ENCODE results near the gene TEX2. TPM values are rescaled to one million over a fixed set of nuclear protein-coding genes. Genes with fewer than 3 reads are reported as not detected.
"Not testable (repeated sequence)": the region's sequence is repeated elsewhere in the genome, so short reads cannot be mapped to it uniquely, and the experiment has no call there.

Gene TEX2
- total RNA-seq, 1 experiment from 2014 or later = 13.7 TPM

- H3K4me3 ChIP-seq; H3K9me3 ChIP-seq (replicated peaks); DNase-seq (ENCODE audit: low read depth in 1 of 2, low spot score in 2 of 2); H3K4me1 ChIP-seq (replicated peaks); H3K27ac ChIP-seq; H3K36me3 ChIP-seq; H3K27me3 ChIP-seq (replicated peaks): not testable (repeated sequence)
Observed at GRCh38 chr17:64220604-64221003, 42.5 kb downstream of the TEX2 start.

DNA sequence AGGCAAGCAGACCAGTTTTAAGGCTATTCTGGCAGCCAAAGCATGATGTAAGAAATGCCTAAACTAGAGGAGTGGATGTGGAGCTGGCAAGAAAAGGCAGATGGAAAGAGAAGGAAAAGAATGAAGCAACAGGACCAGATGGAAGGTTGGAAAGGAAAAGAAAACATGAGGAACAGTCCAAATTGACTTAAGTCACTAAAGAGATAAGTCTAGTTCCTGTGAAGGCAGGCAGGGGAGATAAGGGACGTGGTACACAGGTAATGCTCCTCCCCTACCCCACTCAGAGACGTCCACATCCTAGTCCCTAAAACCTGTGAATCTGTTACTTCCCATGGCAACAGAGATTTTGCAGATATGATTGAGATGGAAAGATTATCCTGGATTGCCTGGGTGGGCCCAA is 43.5 kb downstream of the TEX2 start:
- Histone ChIP-seq H3K27ac (no peak overlapping the region), H3K27me3 (replicated peaks) (no peaks in the 10 kb centered on the region), H3K4me3 (no peak overlapping the region), H3K36me3 (no peaks in the 10 kb centered on the region), H3K4me1 (replicated peaks) (no peaks in the 10 kb centered on the region), H3K9me3 (replicated peaks) (no peaks in the 10 kb centered on the region; the same call in 1 of the 2 replicates)
- DNase-seq (ENCODE audit: low read depth in 1 of 2, low spot score in 2 of 2) = no peak

DNA sequence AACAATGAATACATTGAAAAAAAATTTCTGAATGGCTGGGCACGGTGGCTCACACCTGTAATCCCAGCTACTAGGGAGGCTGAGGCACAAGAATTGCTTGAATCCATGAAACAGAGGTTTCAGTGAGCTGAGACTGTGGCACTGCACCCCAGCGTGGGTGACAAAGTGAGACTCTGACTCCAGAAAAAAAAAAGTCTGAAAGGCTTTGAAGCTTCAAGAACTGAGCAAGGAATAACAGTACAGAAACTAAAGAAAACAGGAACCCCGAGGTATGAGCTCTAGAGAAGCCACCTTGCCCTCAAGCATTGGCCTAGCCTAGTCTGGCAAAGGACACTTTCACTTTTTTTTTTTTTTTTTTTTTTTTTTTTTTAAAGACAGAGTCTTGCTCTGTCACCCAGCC is 45.0 kb downstream of the TEX2 start:
- DNase-seq (ENCODE audit: low read depth in 1 of 2, low spot score in 2 of 2) = no peak
- Histone ChIP-seq H3K36me3 (no peaks in the 10 kb centered on the region), H3K4me1 (replicated peaks) (no peaks in the 10 kb centered on the region), H3K4me3 (no peak overlapping the region), H3K27me3 (replicated peaks) (no peaks in the 10 kb centered on the region), H3K9me3 (replicated peaks) (no peaks in the 10 kb centered on the region; the same call in 1 of the 2 replicates), H3K27ac (no peak overlapping the region)

DNA sequence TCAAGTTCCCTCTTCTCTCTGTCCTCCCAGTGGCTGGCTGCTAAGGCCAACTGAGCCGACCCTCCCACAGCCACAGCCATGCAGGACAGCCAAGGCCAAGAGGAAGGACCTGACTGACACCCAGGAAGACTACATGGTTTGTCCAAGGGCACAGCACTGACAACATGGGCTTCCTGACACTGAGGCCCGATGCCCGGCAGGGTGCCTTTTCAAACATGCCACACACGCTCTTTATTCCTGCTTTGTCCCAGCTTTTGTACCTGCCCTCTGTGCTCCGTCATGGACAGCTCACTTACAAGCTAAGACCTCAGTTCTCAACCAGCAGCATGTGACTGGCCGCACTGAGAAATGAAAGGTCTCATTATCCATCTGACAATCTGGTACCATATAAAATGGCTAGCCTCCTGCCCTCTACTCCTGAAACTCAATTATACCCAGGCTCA is 45.8 kb downstream of the TEX2 start:
- no peaks in the 10 kb centered on the region for H3K4me1 ChIP-seq (replicated peaks)
- no peak overlapping the region for H3K4me3 ChIP-seq
- no peaks in the 10 kb centered on the region; the same call in 1 of the 2 replicates for H3K36me3 ChIP-seq
- DNase-seq (ENCODE audit: low read depth in 1 of 2, low spot score in 2 of 2) = no peak
- H3K27ac ChIP-seq = no peak overlapping the region
- H3K9me3 ChIP-seq (replicated peaks) = no peaks in the 10 kb centered on the region; the same call in 1 of the 2 replicates
- no peaks in the 10 kb centered on the region for H3K27me3 ChIP-seq (replicated peaks)

DNA sequence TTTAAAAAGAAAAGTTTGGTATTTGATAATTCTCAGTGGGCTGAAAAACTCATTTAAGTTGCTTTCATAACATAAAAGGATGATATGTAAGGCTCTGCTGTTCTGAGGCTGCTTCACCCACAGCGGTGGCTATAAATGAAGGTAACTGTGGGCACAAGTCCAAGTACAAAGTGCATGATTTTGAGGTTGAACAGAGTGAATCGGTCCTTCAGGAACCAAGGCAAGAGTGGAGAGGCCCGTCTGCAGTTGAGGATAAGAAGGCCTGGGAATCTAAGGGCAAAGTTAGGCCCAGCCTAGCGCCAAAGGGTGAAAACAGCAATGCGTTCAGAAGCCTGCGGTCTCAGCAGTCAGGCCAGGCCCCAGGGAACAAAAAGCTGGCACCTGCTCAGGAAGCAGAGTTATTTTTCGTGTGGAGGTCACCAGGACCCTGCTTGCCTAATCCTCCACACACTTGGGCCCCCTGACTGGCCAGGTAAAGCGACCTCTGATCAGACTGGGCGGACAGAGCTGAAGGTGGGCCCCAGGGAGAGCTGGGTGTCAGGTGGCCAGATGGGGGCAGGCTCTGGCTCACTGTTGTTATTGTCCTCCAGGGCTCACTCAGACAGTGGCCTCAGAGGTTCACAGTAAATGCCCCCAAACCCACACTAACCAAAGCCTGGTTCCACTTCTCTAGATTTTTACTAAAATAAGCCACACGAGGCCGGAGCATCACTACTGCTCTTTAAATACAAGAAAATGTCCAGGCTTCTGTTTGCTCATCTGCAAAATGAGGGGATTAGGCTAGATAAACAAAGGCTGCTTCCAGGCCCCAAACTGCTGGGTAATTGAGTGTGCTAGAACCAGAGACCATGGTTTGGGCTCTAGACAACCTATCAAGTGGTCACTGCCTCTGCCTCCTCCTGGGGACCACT is 46.5 kb downstream of the TEX2 start:
- Histone ChIP-seq H3K4me1 (replicated peaks) (no peaks in the 10 kb centered on the region), H3K36me3 (no peaks in the 10 kb centered on the region; the same call in 1 of the 2 replicates), H3K4me3 (no peak overlapping the region), H3K9me3 (replicated peaks) (no peaks in the 10 kb centered on the region; the same call in 1 of the 2 replicates), H3K27ac (no peak overlapping the region), H3K27me3 (replicated peaks) (no peaks in the 10 kb centered on the region)
- DNase-seq (ENCODE audit: low read depth in 1 of 2, low spot score in 2 of 2) = no peak

DNA sequence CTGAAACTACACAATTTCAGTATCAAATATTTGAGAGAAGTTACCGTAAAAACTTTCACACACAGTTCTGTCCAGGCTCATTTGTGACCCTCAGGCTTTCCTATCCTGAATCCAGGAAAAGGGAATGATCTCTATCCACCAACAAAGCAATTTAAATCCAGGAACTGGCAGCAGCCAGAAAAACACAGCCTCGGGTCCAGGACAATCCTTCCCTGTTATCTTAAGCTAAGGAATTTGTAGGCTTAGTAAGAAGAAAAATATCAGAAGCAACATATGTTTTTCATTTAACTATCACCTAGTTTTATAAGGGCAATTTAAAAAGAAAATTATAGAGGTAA is 47.1 kb downstream of the TEX2 start:
- no peak for DNase-seq (ENCODE audit: low read depth in 1 of 2, low spot score in 2 of 2)
- no peaks in the 10 kb centered on the region; the same call in 1 of the 2 replicates for H3K9me3 ChIP-seq (replicated peaks)
- H3K27me3 ChIP-seq (replicated peaks) = no peaks in the 10 kb centered on the region
- no peaks in the 10 kb centered on the region; the same call in 1 of the 2 replicates for H3K36me3 ChIP-seq
- H3K4me1 ChIP-seq (replicated peaks) = no peaks in the 10 kb centered on the region
- H3K4me3 ChIP-seq = no peak overlapping the region
- H3K27ac ChIP-seq = no peak overlapping the region

DNA sequence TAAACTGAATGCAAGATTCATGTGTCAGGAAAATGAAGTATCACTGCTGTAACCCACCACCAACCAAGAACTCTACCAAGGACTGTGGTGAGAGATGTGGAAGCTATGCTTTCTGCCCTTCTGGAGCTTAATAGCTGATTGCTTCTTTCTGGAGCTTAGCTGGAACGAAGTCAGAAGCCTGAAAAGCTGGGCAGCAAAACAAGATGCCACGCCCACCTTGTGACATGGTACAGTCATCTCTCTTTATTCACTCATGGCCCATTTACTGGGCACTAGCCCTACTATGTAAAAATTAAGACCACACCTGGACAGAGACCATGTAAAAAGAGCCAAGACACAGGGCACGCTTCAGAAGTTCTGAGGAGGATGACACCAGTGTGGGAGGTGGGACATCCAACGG is 48.1 kb downstream of the TEX2 start:
- no peak overlapping the region for H3K4me3 ChIP-seq
- H3K36me3 ChIP-seq = no peaks in the 10 kb centered on the region; the same call in 1 of the 2 replicates
- H3K4me1 ChIP-seq (replicated peaks) = no peaks in the 10 kb centered on the region
- H3K9me3 ChIP-seq (replicated peaks) = no peaks in the 10 kb centered on the region; the same call in 1 of the 2 replicates
- DNase-seq (ENCODE audit: low read depth in 1 of 2, low spot score in 2 of 2) = no peak
- H3K27ac ChIP-seq = no peak overlapping the region
- no peaks in the 10 kb centered on the region for H3K27me3 ChIP-seq (replicated peaks)

GRCh38 chr17:64213995-64214811 is 48.9 kb downstream of the TEX2 start:
- no peak overlapping the region for H3K4me3 ChIP-seq
- no peaks in the 10 kb centered on the region; the same call in 1 of the 2 replicates for H3K9me3 ChIP-seq (replicated peaks)
- no peak for DNase-seq (ENCODE audit: low read depth in 1 of 2, low spot score in 2 of 2)
- no peaks in the 10 kb centered on the region; the same call in 1 of the 2 replicates for H3K36me3 ChIP-seq
- H3K4me1 ChIP-seq (replicated peaks) = no peaks in the 10 kb centered on the region
- no peaks in the 10 kb centered on the region for H3K27me3 ChIP-seq (replicated peaks)
- H3K27ac ChIP-seq = no peak overlapping the region

DNA sequence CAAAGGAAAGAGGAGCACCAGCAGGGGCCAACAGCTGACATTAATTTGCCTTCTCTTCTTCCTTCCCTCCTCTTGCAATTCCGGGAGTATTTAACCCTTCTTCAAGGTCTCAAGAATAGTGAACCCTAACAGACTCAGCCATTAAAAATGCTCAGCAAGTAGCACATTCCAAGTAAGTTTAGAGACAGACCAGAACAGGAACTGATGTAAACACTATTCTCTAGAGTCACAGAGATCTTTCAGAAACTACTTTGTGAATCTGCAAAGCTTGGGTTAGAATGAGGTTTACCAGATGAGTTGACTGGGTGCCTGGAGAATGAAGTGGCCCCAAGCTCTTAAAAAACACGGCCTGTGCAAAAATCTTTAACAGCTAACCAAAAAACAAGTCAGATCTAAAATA is 50.9 kb downstream of the TEX2 start:
- H3K27me3 ChIP-seq (replicated peaks) = no peaks in the 10 kb centered on the region
- H3K4me1 ChIP-seq (replicated peaks) = no peaks in the 10 kb centered on the region
- DNase-seq (ENCODE audit: low read depth in 1 of 2, low spot score in 2 of 2) = no peak
- H3K36me3 ChIP-seq = no peaks in the 10 kb centered on the region; the same call in 1 of the 2 replicates
- H3K9me3 ChIP-seq (replicated peaks) = no peaks in the 10 kb centered on the region; the same call in 1 of the 2 replicates
- H3K27ac ChIP-seq = no peak overlapping the region
- H3K4me3 ChIP-seq = no peak overlapping the region

DNA sequence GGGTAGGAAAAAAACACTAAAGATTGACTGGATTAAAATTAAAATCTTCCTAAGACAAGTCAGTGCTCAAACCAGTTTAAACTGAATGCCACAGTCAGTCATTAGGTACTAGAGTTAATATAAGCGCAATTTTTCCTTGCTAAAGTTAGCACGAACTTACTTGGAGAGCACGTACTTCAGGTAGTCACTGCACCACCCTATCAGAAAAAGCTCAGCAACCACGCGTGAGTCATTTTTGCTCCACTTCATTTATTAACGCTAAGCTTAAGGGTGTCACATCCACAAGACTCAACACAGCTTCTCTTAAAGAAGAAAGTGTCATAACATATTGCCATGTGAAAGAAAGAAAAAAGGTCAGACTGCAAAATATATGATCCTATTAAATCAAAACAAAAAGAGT is 53.1 kb downstream of the TEX2 start:
- no peak overlapping the region for H3K4me3 ChIP-seq
- no peak overlapping the region for H3K27ac ChIP-seq
- no peaks in the 10 kb centered on the region; the same call in 1 of the 2 replicates for H3K36me3 ChIP-seq
- no peak for DNase-seq (ENCODE audit: low read depth in 1 of 2, low spot score in 2 of 2)
- no peaks in the 10 kb centered on the region for H3K27me3 ChIP-seq (replicated peaks)
- H3K4me1 ChIP-seq (replicated peaks) = no peaks in the 10 kb centered on the region
- no peaks in the 10 kb centered on the region for H3K9me3 ChIP-seq (replicated peaks)

GRCh38 chr17:64209356-64209941 is 53.6 kb downstream of the TEX2 start:
- DNase-seq (ENCODE audit: low read depth in 1 of 2, low spot score in 2 of 2) = no peak
- Histone ChIP-seq H3K4me1 (replicated peaks) (no peaks in the 10 kb centered on the region), H3K4me3 (no peak overlapping the region), H3K27me3 (replicated peaks) (no peaks in the 10 kb centered on the region), H3K36me3 (no peaks in the 10 kb centered on the region; the same call in 1 of the 2 replicates), H3K27ac (no peak overlapping the region), H3K9me3 (replicated peaks) (no peaks in the 10 kb centered on the region)

- not testable (repeated sequence) for H3K4me1 ChIP-seq (replicated peaks); H3K9me3 ChIP-seq (replicated peaks); DNase-seq (ENCODE audit: low read depth in 1 of 2, low spot score in 2 of 2); H3K27me3 ChIP-seq (replicated peaks); H3K36me3 ChIP-seq; H3K4me3 ChIP-seq; H3K27ac ChIP-seq
Observed at GRCh38 chr17:64208656-64209055, 54.4 kb downstream of the TEX2 start.

DNA sequence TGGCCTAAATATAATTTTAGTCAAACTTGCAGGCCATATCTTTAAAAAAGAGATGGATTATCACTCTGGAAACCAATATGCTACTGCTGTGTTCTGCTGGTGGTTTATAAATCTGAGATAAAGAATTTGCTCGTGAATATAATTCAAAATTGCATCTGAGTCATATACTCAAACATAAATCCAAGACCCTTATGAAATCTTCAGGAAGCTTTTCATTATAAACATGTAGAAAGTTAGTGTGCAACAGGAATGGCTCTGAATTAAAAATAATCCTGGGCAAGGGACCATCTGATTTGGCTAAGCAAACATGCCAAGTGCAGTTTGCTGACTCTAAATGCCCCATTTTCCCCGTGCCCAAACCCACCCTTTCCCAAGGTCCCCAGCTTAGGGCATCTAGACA is 57.3 kb downstream of the TEX2 start:
- peaks cover 14% of the 10 kb centered on the region for H3K4me1 ChIP-seq (replicated peaks)
- no peaks in the 10 kb centered on the region for H3K27me3 ChIP-seq (replicated peaks)
- no peak overlapping the region for H3K27ac ChIP-seq
- no peak for DNase-seq (ENCODE audit: low read depth in 1 of 2, low spot score in 2 of 2)
- no peaks in the 10 kb centered on the region for H3K36me3 ChIP-seq
- no peak overlapping the region for H3K4me3 ChIP-seq
- no peaks in the 10 kb centered on the region for H3K9me3 ChIP-seq (replicated peaks)

Data from SJSA1 (cell line).